ENCODE measurements around the gene NPFFR1. TPM values are rescaled to one million over a fixed set of nuclear protein-coding genes. Genes with fewer than 3 reads are reported as not detected.

Gene NPFFR1, protein sequence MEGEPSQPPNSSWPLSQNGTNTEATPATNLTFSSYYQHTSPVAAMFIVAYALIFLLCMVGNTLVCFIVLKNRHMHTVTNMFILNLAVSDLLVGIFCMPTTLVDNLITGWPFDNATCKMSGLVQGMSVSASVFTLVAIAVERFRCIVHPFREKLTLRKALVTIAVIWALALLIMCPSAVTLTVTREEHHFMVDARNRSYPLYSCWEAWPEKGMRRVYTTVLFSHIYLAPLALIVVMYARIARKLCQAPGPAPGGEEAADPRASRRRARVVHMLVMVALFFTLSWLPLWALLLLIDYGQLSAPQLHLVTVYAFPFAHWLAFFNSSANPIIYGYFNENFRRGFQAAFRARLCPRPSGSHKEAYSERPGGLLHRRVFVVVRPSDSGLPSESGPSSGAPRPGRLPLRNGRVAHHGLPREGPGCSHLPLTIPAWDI
- not detected in 2 replicates for total RNA-seq

GRCh38 chr10:70283445-70284399 is at the start of gene NPFFR1:
NPFFR1 (minus strand) TSS chr10:70284004; CDS start chr10:70283676, 328 bp downstream.

GRCh38 chr10:70233109-70233938 is 50.5 kb downstream of the NPFFR1 start, which contains the start of gene PPA1:
PPA1 (minus strand) TSS chr10:70233429; CDS start chr10:70233327, 102 bp downstream.

Other genes with a start within 250 kb of the NPFFR1 start
- 14.5 and 14.9 TPM in 2 replicates for gene MACROH2A2, start 231.2 kb downstream of the NPFFR1 start, total RNA-seq
- 5.4 and 8.9 TPM in 2 replicates for gene AIFM2, start 151.2 kb downstream of the NPFFR1 start, total RNA-seq
- 10.4 and 12.4 TPM in 2 replicates for gene TYSND1, start 137.3 kb downstream of the NPFFR1 start, total RNA-seq
- 118 and 210 TPM in 2 replicates for gene SAR1A, start 113.5 kb downstream of the NPFFR1 start, total RNA-seq
- 76.9 and 146 TPM in 2 replicates for gene PPA1, start 50.6 kb downstream of the NPFFR1 start, total RNA-seq
- gene LRRC20, start 98.6 kb upstream of the NPFFR1 start, total RNA-seq: 11.9 and 15.2 TPM in 2 replicates
- gene EIF4EBP2, start 120.1 kb upstream of the NPFFR1 start, total RNA-seq: 38.7 and 52.6 TPM in 2 replicates
- gene NODAL, start 157.7 kb upstream of the NPFFR1 start, total RNA-seq: not detected in 2 replicates
- gene PALD1, start 194.8 kb upstream of the NPFFR1 start, total RNA-seq: 0.12 and 3.7 TPM in 2 replicates

Measured in pericardium fibroblast (primary cell).